Prostate gland (tissue), 2 donors: Measurements from ENCODE around the gene CCND1. TPM values are rescaled to one million over a fixed set of nuclear protein-coding genes. Genes with fewer than 3 reads are reported as not detected.
A peak's percentile ranks its signal among the peaks of the same experiment; 100 is the strongest.

Experiments
- DNase-seq: peaks from one replicate; pipeline ENCODE4 v3.0.0-alpha.2; 2019; ENCODE audit warnings: low spot score
- H3K27ac ChIP-seq, 2 donors: fragments of 200-600 bp; sonication (generic); 2 replicates each; pipeline ENCODE4 v1.5.1; 2017 to 2019
- H3K27me3 ChIP-seq: fragments of 200-600 bp; sonication (generic); replicated peaks from 2 replicates; pipeline ENCODE4 v1.5.1; 2019; ENCODE audit not compliant: insufficient read depth
- H3K36me3 ChIP-seq, 2 donors: fragments of 200-600 bp; sonication (generic); 1 replicate in 1 of 2; 2 replicates in 1 of 2; pipeline versions ENCODE4 v1.5.1 to v1.8.1; 2017 to 2019
- H3K4me1 ChIP-seq: fragments of 200-600 bp; sonication (generic); replicated peaks from 2 replicates; pipeline ENCODE4 v1.5.1; 2019
- H3K4me3 ChIP-seq, 2 donors: fragments of 200-600 bp; sonication (generic); 2 replicates each; pipeline ENCODE4 v1.5.1; 2017 to 2019
- H3K9me3 ChIP-seq: fragments of 200-600 bp; sonication (generic); 2 replicates; pipeline ENCODE4 v1.5.1; 2017
- CTCF ChIP-seq, 4 experiments: fragments of 200-600 bp in 2 of 4; fragments of 450-650 bp in 2 of 4; sonication (generic) in 2 of 4; IDR thresholded peaks; 1 replicate in 3 of 4; 2 replicates in 1 of 4; pipeline ENCODE4 v1.5.1; 2016 to 2019; ENCODE audit warnings: antibody characterized with exemption in 4 of 4, mild to moderate bottlenecking in 2 of 4, moderate library complexity in 2 of 4
- POLR2A ChIP-seq: fragments of 450-650 bp; IDR thresholded peaks from one replicate; pipeline ENCODE4 v1.6.1; 2016; ENCODE audit warnings: antibody characterized with exemption, mild to moderate bottlenecking
- POLR2AphosphoS5 ChIP-seq: sonication (generic); formaldehyde crosslinking; IDR thresholded peaks from one replicate; pipeline ENCODE4 v1.6.1; 2017; ENCODE audit warnings: antibody characterized with exemption
- WGBS: methylation state at CpG from one replicate; pipeline ENCODE4 v1.1.5; 2018; 5-methylcytosine and 5-hydroxymethylcytosine counted together
- intact Hi-C: fragments of 100-400 bp; cut with DNase I; formaldehyde crosslinking; loops from one replicate; pipeline ENCODE4 v1.14.2; 2022
- total RNA-seq, 2 donors: library from RNA; depleted of rRNA; stranded (reverse); fragments of >200 nt; gene quantifications; one replicate each; pipeline ENCODE4 v1.1.0, GENCODE V29; 2016

CCND1 gene
- total RNA-seq, 2 donors from 2014 or later: 69.2 to 188 TPM

- WGBS: 30% methylated on average over 9 of the region's 9 CpGs
- Histone ChIP-seq H3K4me1 (peaks cover 35% of the 10 kb centered on the region), H3K9me3 (no peaks in the 10 kb centered on the region), H3K27me3 (no peaks in the 10 kb centered on the region), H3K36me3 (no peaks in the 10 kb centered on the region), H3K4me3 (no peak overlapping the region), H3K27ac (no peak overlapping the region)
- no peak for DNase-seq
- intact Hi-C loops: loop anchor here (5.0 to 10.0 kb wide), 6 partner anchors 145 to 805 kb away; partner anchors contain the start of gene MRGPRF
- no peak for TF ChIP-seq CTCF (IDR thresholded peaks at IDR 0.05)
- TF ChIP-seq POLR2A: no peak
- TF ChIP-seq POLR2AphosphoS5: no peak
Measured at GRCh38 chr11:69639831-69640230, 1.1 kb upstream of the CCND1 start.

GRCh38 chr11:69640260-69640994 lies 529 bp upstream of the CCND1 start:
- Histone ChIP-seq H3K9me3 (no peaks in the 10 kb centered on the region), H3K27me3 (no peaks in the 10 kb centered on the region), H3K4me1 (peaks cover 41% of the 10 kb centered on the region), H3K4me3 (peak overlapping the region; percentile 87 to 99), H3K36me3 (no peaks in the 10 kb centered on the region), H3K27ac (peak overlapping the region; percentile 91 to 93)
- intact Hi-C loops: loop anchor here (5.0 to 10.0 kb wide), 4 partner anchors 513 to 806 kb away; partner anchors contain the start of gene MRGPRF
- no peak for DNase-seq
- 3% methylated on average over 35 of the region's 43 CpGs for WGBS
- TF ChIP-seq CTCF (IDR thresholded peaks at IDR 0.05) (no peak), POLR2A (no peak), POLR2AphosphoS5 (no peak)

GRCh38 chr11:69641681-69642548 lies 959 bp downstream of the CCND1 start:
- Histone ChIP-seq H3K36me3 (no peaks in the 10 kb centered on the region), H3K27ac (peak overlapping the region; percentile 91 to 93), H3K27me3 (no peaks in the 10 kb centered on the region), H3K9me3 (no peaks in the 10 kb centered on the region), H3K4me3 (peak overlapping the region; percentile 87 to 99), H3K4me1 (peaks cover 41% of the 10 kb centered on the region)
- no peak for DNase-seq
- intact Hi-C loops: loop anchor here (2.0 to 10.0 kb wide), 5 partner anchors 349 to 807 kb away; partner anchors contain the start of gene MRGPRF
- no peak for TF ChIP-seq POLR2AphosphoS5
- no peak for TF ChIP-seq CTCF (IDR thresholded peaks at IDR 0.05)
- TF ChIP-seq POLR2A: no peak
- under 1% methylated on average over 67 of the region's 68 CpGs for WGBS

GRCh38 chr11:69642549-69642912 lies 1.6 kb downstream of the CCND1 start:
- Histone ChIP-seq H3K27ac (peak overlapping the region; percentile 91 to 93), H3K4me1 (peaks cover 41% of the 10 kb centered on the region), H3K4me3 (peak overlapping the region; percentile 87 to 99), H3K9me3 (no peaks in the 10 kb centered on the region), H3K36me3 (no peaks in the 10 kb centered on the region), H3K27me3 (no peaks in the 10 kb centered on the region)
- intact Hi-C loops: loop anchor here (2.0 to 10.0 kb wide), 5 partner anchors 350 to 808 kb away; partner anchors contain the start of gene MRGPRF
- WGBS: 2% methylated on average over 32 of the region's 40 CpGs
- no peak for DNase-seq
- TF ChIP-seq POLR2AphosphoS5 (no peak), CTCF (IDR thresholded peaks at IDR 0.05) (no peak), POLR2A (peak; percentile 56)
